SJCRH30 (cell line): Measurements from ENCODE around the gene DIAPH3. TPM values are rescaled to one million over a fixed set of nuclear protein-coding genes. Genes with fewer than 3 reads are reported as not detected.

Experiments used
- DNase-seq, 2 experiments: peaks; one replicate each; pipeline ENCODE4 v3.0.0-alpha.2; 2015 to 2020
- H3K27ac ChIP-seq: fragments of 250-450 bp; sonication (Bioruptor Pico); 2 replicates; pipeline ENCODE4 v1.5.1; 2020; ENCODE audit warnings: mild to moderate bottlenecking, moderate library complexity
- H3K27me3 ChIP-seq: fragments of 250-450 bp; sonication (Bioruptor Pico); 2 replicates; pipeline ENCODE4 v1.5.1; 2020; ENCODE audit warnings: mild to moderate bottlenecking, moderate library complexity
- H3K36me3 ChIP-seq: fragments of 250-450 bp; sonication (Bioruptor Pico); 2 replicates; pipeline ENCODE4 v1.5.1; 2020; ENCODE audit warnings: mild to moderate bottlenecking, moderate library complexity
- H3K4me1 ChIP-seq: fragments of 250-450 bp; sonication (Bioruptor Pico); 2 replicates; pipeline ENCODE4 v1.5.1; 2020; ENCODE audit warnings: mild to moderate bottlenecking, moderate library complexity
- H3K4me3 ChIP-seq: fragments of 250-450 bp; sonication (Bioruptor Pico); 2 replicates; pipeline ENCODE4 v1.5.1; 2020; ENCODE audit warnings: mild to moderate bottlenecking, moderate library complexity
- H3K9me3 ChIP-seq: fragments of 250-450 bp; sonication (Bioruptor Pico); replicated peaks from 2 replicates; pipeline ENCODE4 v1.5.1; 2020; ENCODE audit warnings: mild to moderate bottlenecking, moderate library complexity
- total RNA-seq: library from RNA; depleted of rRNA; stranded (reverse); fragments of >200 nt; shearing (Covaris generic); gene quantifications from 2 replicates; pipeline ENCODE4 v1.2.3, GENCODE V29; 2014; rRNA removed

DIAPH3 gene
- total RNA-seq, 1 experiment from 2014 or later: 37.7 TPM

DNA sequence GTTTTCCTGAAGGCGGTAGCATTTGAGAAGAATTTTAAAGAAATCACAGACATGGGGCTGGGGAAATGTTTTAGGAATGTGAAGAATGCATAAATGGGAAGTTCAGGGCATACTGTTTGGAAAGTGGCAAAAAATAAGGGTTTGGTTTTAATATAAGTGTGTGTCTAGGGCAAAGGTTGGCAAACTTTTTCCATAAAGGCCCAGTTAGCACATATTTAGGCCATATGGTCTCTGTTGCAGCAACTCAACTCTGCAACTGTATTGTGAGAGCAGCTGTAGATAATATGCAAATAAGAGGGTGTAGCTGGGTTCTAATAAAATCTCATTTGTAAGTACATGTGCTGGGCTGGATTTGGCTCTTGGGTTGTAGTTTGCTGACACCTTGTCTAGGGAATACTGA, 521.9 kb downstream of the DIAPH3 start:
- Histone ChIP-seq H3K36me3 (no peaks in the 10 kb centered on the region), H3K4me3 (no peak overlapping the region), H3K27me3 (no peaks in the 10 kb centered on the region), H3K9me3 (no peaks in the 10 kb centered on the region), H3K27ac (no peak overlapping the region), H3K4me1 (peaks cover 12% of the 10 kb centered on the region)
- DNase-seq: no peak

DNA sequence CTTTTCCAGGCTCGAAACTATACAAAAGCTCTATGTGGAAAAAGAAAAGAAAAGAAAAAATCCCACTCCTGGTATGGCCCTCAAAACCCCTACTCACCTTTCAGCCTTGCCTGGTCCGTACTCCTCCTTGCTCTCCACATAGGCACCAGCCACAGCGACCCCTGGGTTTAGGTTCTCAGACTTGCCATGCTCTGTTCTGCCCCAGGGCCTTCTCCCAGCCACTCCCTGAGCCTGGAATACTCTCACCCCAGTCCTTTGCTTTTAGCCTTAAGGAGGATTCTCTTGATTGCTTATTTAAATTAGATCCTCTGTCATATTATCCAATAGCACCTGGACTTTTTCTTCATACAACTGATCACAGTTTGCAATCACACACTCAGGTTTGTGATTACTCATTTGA, 522.5 kb downstream of the DIAPH3 start:
- no peak overlapping the region for H3K27ac ChIP-seq
- no peak for DNase-seq

DNA sequence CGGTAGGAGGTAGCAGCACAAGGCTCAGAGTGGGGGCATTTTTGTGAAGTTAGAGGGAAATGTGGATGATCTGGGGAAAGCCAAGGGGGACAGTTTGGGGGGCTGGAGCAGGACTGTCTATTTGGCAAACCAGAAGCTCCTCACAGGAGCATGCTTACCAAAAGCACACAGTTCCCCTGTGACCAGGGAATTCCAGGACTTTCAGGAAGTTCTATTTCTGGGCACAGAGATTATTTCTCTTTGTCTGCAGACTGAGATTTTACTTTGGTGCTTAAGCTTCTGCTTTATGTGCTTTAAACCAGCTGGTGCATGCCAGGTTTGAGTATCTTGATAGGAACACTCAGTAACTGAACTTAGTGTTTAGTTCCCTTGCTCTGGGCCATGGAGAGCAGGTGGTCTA, 525.3 kb downstream of the DIAPH3 start:
- Histone ChIP-seq H3K9me3 (no peaks in the 10 kb centered on the region), H3K4me3 (no peak overlapping the region), H3K27me3 (no peaks in the 10 kb centered on the region), H3K27ac (no peak overlapping the region), H3K4me1 (peaks cover 8% of the 10 kb centered on the region; the same call in 1 of the 2 replicates), H3K36me3 (no peaks in the 10 kb centered on the region)
- DNase-seq: no peak

More for the DNA sequence above, 522.5 kb downstream of the DIAPH3 start:
- Histone ChIP-seq H3K9me3 (no peaks in the 10 kb centered on the region), H3K36me3 (no peaks in the 10 kb centered on the region), H3K4me3 (no peak overlapping the region), H3K4me1 (peaks cover 12% of the 10 kb centered on the region), H3K27me3 (no peaks in the 10 kb centered on the region)

DNA sequence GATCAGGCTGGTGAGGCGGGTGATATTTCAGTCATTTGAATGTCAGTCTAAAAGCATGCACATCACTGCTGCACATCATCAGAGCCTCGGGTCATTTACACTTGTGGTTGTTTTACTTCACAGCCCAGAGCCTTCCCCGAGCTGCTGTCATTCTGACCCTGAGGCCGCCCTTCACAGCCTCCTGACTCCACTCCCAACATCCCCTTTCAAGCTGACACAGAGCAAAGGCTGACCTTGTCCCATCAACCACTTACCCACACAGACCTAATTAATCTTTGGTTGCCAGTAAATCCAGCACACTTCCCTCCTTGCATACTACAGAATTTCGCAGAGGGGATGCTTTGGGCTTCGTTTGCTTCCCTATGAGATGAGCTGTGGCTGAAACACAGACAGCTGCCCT, 528.1 kb downstream of the DIAPH3 start:
- H3K27ac ChIP-seq: no peak overlapping the region
- no peak for DNase-seq
- no peaks in the 10 kb centered on the region for H3K4me1 ChIP-seq
- no peak overlapping the region for H3K4me3 ChIP-seq
- H3K9me3 ChIP-seq: no peaks in the 10 kb centered on the region
- no peaks in the 10 kb centered on the region for H3K36me3 ChIP-seq
- H3K27me3 ChIP-seq: no peaks in the 10 kb centered on the region

DNA sequence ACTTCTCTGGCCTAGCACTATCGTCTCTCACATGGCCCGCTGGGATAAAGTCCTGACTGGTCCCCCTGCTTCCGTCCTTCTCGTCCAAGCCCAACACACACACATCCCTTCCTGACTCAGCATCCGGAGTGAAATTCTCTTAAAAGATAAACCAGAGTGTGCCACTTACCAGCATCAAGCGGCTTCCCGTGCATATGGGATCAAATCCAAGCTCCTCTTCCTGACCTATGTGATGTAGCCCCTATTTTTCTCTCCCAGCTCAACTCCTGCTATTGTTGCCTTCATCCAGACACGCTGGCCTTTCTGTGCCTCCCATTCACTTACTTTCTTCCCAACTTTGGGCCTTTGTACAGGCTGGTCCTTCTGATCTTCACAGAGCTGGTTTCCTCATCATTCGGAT, 530.4 kb downstream of the DIAPH3 start:
- no peaks in the 10 kb centered on the region for H3K36me3 ChIP-seq
- H3K4me1 ChIP-seq: no peaks in the 10 kb centered on the region
- H3K27me3 ChIP-seq: no peaks in the 10 kb centered on the region
- H3K27ac ChIP-seq: no peak overlapping the region
- H3K9me3 ChIP-seq: no peaks in the 10 kb centered on the region
- DNase-seq: no peak
- no peak overlapping the region for H3K4me3 ChIP-seq

- H3K4me1 ChIP-seq: no peaks in the 10 kb centered on the region
- DNase-seq: no peak
- H3K4me3 ChIP-seq: no peak overlapping the region
- no peaks in the 10 kb centered on the region for H3K36me3 ChIP-seq
- no peaks in the 10 kb centered on the region for H3K9me3 ChIP-seq
- no peak overlapping the region for H3K27ac ChIP-seq
- no peaks in the 10 kb centered on the region for H3K27me3 ChIP-seq
Observed at GRCh38 chr13:59631271-59631670, 532.5 kb downstream of the DIAPH3 start.

DNA sequence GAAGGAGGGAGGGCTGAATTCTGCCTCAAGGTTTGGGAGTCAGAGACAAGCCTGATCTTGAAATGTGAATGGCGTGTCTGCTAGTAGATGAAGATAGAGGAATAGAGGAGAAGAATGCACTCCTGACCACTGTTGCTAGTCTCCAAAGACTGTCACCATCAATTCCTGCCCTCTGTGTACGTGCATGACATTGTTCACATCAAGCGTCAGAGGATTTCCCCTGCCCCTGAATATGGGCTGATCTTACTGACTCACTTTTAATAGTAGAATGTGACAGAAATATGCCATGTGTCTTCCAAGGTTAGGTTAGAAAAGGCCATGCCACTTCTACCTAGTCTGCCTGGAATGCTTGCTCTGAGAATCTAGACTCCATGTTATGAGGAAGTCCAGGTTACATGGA, 538.6 kb downstream of the DIAPH3 start:
- Histone ChIP-seq H3K27ac (no peak overlapping the region), H3K36me3 (no peaks in the 10 kb centered on the region), H3K27me3 (no peaks in the 10 kb centered on the region), H3K4me1 (peaks cover 13% of the 10 kb centered on the region; the same call in 1 of the 2 replicates), H3K9me3 (no peaks in the 10 kb centered on the region), H3K4me3 (no peak overlapping the region)
- DNase-seq: no peak

GRCh38 chr13:59623206-59623915, 540.4 kb downstream of the DIAPH3 start:
- peak; percentile 8 to 35 for DNase-seq
- no peaks in the 10 kb centered on the region for H3K27me3 ChIP-seq
- no peak overlapping the region for H3K4me3 ChIP-seq

GRCh38 chr13:59621773-59622172, 542.0 kb downstream of the DIAPH3 start:
- H3K27ac ChIP-seq: no peak overlapping the region
- no peak for DNase-seq

More at GRCh38 chr13:59623206-59623915, 540.4 kb downstream of the DIAPH3 start:
- Histone ChIP-seq H3K27ac (no peak overlapping the region), H3K36me3 (no peaks in the 10 kb centered on the region), H3K9me3 (peaks cover 7% of the 10 kb centered on the region), H3K4me1 (peaks cover 13% of the 10 kb centered on the region; the same call in 1 of the 2 replicates)

More at GRCh38 chr13:59621773-59622172, 542.0 kb downstream of the DIAPH3 start:
- Histone ChIP-seq H3K27me3 (no peaks in the 10 kb centered on the region), H3K4me3 (no peak overlapping the region), H3K4me1 (peaks cover 13% of the 10 kb centered on the region; the same call in 1 of the 2 replicates), H3K9me3 (peaks cover 7% of the 10 kb centered on the region), H3K36me3 (no peaks in the 10 kb centered on the region)

Other genes with a start within 250 kb of the DIAPH3 start
- gene TDRD3, start 233.3 kb upstream of the DIAPH3 start, total RNA-seq: 18.6 and 23.1 TPM in 2 replicates